HFF-Myc (cell line): ENCODE results near the gene AJM1.

ENCODE experiments used
- DNase-seq: peaks from one replicate; pipeline ENCODE4 v3.0.0-alpha.2; 2011; ENCODE audit warnings: low read depth; ENCODE audit errors: extremely low read depth
- H3K4me3 ChIP-seq: replicated peaks from 2 replicates; pipeline ENCODE4 v1.5.1; 2011; ENCODE audit warnings: low read depth, mild to moderate bottlenecking, control low read depth, low read length
- TF ChIP-seq, protein P1 (sequence below): IDR thresholded peaks from 2 replicates; pipeline ENCODE4 v1.5.1; 2012; ENCODE audit warnings: mild to moderate bottlenecking, low read depth, low read length, control low read depth; ENCODE audit errors: missing control alignments

Gene AJM1

DNA sequence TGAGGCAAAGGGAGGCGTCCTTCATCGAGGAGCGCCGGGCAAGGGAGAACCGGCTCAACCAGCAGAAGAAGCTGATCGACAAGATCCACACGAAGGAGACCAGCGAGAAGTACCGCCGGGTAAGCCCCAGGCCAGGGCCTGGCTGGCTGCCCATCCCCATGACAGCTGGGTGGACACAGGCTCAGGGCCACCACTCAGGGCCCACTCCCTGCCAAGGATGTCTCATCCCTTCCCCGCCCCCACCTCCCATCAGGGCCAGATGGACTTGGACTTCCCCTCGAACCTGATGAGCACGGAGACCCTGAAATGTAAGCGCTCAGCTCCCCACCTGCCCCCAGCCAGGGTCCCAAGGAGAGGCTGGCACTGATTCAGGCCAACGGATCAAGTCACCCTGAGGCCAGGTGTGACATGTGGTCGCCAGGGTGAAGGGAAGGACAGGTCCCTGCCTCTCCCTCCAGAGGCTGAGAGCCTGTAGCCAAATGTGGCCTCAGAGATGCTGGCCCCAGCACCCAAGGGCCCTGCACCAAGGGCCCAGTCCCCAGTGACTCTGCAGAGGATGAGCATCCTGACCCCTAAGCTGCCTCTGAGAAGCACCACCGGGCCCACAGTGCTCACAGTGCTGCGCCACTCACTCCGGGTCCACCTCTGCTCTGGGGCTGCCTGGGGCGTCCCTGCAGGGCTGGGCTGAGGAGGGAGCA, 37.6 kb upstream of the AJM1 start:
- TF ChIP-seq, protein P1, sequence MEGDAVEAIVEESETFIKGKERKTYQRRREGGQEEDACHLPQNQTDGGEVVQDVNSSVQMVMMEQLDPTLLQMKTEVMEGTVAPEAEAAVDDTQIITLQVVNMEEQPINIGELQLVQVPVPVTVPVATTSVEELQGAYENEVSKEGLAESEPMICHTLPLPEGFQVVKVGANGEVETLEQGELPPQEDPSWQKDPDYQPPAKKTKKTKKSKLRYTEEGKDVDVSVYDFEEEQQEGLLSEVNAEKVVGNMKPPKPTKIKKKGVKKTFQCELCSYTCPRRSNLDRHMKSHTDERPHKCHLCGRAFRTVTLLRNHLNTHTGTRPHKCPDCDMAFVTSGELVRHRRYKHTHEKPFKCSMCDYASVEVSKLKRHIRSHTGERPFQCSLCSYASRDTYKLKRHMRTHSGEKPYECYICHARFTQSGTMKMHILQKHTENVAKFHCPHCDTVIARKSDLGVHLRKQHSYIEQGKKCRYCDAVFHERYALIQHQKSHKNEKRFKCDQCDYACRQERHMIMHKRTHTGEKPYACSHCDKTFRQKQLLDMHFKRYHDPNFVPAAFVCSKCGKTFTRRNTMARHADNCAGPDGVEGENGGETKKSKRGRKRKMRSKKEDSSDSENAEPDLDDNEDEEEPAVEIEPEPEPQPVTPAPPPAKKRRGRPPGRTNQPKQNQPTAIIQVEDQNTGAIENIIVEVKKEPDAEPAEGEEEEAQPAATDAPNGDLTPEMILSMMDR: no peak
- no peak for DNase-seq
- H3K4me3 ChIP-seq: no peak overlapping the region

GRCh38 chr9:136805207-136805740, 37.0 kb upstream of the AJM1 start:
- TF ChIP-seq, protein P1: no peak
- H3K4me3 ChIP-seq: no peak overlapping the region
- DNase-seq: no peak

DNA sequence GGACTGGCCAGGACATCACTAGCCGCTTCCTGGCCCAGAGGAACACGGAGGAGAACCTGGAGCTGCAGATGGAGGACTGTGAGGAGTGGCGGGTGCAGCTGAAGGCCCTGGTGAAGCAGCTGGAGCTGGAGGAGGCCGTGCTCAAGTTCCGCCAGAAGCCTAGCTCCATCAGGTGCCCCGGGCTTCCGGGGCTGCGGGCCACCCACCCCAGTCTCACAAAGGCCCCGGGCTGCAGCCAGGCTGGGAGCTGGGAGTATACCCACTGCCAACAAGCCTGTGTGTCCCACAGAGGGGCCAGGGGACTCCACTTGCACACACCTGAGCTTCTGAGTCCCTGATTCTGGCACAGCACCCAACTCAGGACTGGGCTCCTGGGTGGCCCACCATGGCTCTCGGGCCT, 36.2 kb upstream of the AJM1 start:
- DNase-seq: no peak
- H3K4me3 ChIP-seq: no peak overlapping the region
- TF ChIP-seq, protein P1: no peak

DNA sequence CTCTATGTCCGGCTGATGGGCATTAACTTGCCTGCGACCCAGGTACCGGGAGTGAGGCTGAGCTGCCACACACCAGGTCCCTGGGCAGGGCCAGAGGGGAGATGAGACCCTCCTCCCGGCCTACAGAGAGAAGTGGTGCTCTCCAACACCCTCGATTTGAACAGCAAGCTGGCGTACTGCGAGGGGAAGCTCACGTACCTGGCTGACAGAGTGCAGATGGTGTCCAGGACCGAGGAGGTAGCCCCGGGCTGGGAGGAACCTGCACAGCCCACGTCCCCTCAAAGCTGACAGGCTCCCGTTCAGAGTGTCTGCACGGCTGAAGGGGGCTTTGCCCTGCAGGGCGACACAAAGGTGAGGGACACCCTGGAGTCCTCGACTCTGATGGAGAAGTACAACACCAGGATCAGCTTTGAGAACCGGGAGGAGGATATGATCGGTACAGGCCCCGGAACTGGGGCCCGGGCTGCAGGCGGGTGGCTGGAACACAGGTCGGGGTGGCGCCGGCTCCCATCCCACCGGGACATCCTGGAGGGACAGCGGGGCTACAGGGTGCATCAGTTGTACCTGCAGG, 35.6 kb upstream of the AJM1 start:
- H3K4me3 ChIP-seq: peak overlapping the region; percentile 53
- TF ChIP-seq, protein P1: no peak
- no peak for DNase-seq

DNA sequence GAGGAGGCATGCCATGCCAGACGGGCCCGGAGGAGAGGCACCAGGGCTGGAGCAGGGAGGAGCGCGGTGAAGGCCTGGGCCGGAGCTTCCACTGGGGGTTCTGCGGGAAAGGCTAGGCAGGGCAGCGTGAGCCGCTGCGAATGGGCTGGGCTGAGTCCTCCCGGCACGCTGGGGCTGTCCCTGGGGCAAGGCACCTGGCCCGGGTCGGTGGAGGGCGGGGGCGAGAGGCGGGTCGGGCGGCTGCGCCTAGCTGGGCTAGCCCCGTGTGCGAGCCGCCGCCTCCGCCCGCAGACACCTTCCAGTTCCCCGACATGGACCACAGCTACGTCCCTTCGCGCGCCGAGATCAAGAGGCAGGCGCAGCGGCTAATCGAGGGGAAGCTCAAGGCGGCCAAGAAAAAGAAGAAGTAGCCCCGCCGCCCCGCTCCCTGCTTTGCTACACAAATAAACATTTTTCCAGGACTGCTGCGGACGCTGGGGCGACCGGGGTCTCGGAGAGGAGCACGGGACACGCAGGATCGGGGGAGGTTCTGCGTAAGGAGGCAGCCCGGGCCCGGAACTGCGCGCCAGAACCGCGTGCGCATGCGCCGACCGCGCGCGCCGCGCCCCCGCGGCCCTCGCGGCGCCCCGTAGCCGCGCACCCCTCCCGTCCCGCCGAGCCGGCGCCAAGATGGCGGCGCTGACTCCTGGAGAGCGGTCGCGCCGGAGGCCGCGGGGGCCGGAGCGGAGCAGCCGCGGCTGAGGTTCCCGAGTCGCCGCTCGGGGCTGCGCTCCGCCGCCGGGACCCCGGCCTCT, 34.8 kb upstream of the AJM1 start, which contains the start of gene RABL6:
TSS of gene RABL6 (plus strand) at position 668 of the 794 bp plus-strand sequence. CDS start 249 bp downstream, outside the sequence.
- DNase-seq: no peak
- peak within 1 kb of the TSS; percentile 53 for H3K4me3 ChIP-seq
- TF ChIP-seq, protein P1: no peak

DNA sequence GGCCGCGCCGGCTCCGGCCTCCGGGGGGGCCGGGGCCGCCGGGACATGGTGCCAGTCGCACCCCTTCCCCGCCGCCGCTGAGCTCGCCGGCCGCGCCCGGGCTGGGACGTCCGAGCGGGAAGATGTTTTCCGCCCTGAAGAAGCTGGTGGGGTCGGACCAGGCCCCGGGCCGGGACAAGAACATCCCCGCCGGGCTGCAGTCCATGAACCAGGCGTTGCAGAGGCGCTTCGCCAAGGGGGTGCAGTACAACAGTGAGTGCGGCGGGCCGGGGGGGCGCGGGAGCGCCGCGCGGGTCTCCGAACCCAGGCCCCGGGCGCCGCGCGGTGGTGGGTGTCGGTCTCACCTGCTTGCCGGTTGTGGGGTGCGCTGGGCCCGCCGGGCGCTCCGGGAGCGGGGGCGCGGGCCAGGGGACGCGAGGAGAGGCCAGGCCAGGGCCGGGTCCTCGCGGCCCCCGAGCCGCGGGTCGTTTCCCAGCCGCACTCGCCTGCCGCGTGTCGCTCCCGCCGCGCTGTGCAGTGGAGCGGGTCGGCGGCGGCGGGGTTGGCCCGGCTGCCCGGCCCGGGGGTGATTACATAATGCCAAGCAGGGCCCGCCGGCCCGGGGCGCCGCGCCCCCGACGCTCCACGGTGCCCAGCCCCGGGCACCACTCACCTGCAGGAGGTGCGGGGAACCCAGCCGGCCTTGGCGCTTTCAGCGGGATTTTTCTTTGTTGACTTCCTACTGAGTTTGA, 34.0 kb upstream of the AJM1 start:
- H3K4me3 ChIP-seq: peak overlapping the region; percentile 53
- TF ChIP-seq, protein P1: no peak
- no peak for DNase-seq
